ENCODE results near the gene RPL32. TPM values are rescaled to one million over a fixed set of nuclear protein-coding genes. Genes with fewer than 3 reads are reported as not detected.
"Not testable (repeated sequence)": the region's sequence is repeated elsewhere in the genome, so short reads cannot be mapped to it uniquely, and the experiment has no call there.

The RPL32 gene
- total and polyA plus RNA-seq, 2 donors (not counting 3 experiments of a cell fraction or from before 2014, with no cell fraction given): 1,075 to 1,588 TPM

GRCh38 chr3:12879191-12879815, 37.9 kb upstream of the RPL32 start:
- CTCF ChIA-PET: interaction anchor here (0.9 to 1.7 kb wide), 4 partner anchors 11 to 105 kb away, joined by 3 to 6 read pairs (median 5); no protein-coding TSS in a partner anchor
- Histone ChIP-seq H3K4me2 (ENCODE audit: insufficient read depth, low read length) (no peak overlapping the region), H3K9me3 (replicated peaks; ENCODE audit: control insufficient read depth, insufficient read depth, low read length) (no peaks in the 10 kb centered on the region), H3K27ac (ENCODE audit: insufficient read depth, low read depth, low read length) (no peak overlapping the region), H4K20me1 (replicated peaks; ENCODE audit: control insufficient read depth, extremely low read depth, insufficient read depth, low read length) (no peaks in the 10 kb centered on the region), H3K79me2 (ENCODE audit: control insufficient read depth, insufficient read depth, low read length) (no peaks in the 10 kb centered on the region), H3K4me3 (replicated peaks in 1 of 3; ENCODE audit: insufficient read depth in 1 of 3, low read depth in 1 of 3, low read length in 3 of 3) (no peak overlapping the region), H3K4me1 (ENCODE audit: control insufficient read depth, extremely low read depth, insufficient read depth, low read length) (no peaks in the 10 kb centered on the region), H3K27me3 (ENCODE audit: control insufficient read depth in 2 of 2, insufficient read depth in 2 of 2, low read length in 2 of 2) (no peaks in the 10 kb centered on the region), H3K9ac (replicated peaks; ENCODE audit: extremely low read depth, insufficient read depth, low read length) (no peak overlapping the region), H3K36me3 (ENCODE audit: control insufficient read depth in 2 of 2, extremely low read depth in 1 of 2, insufficient read depth in 2 of 2, low read length in 2 of 2) (no peaks in the 10 kb centered on the region), H3K9me1 (replicated peaks; ENCODE audit: control insufficient read depth, extremely low read depth, insufficient read depth, low read length) (no peaks in the 10 kb centered on the region), H2AFZ (ENCODE audit: low read depth, low read length) (no peak overlapping the region)
- FAIRE-seq (no peak), DNase-seq (ENCODE audit: low read depth, low spot score) (no peak)
- POLR2A ChIA-PET: no interaction called here
- intact Hi-C loops (cut with micrococcal nuclease): no loop called here
- BruUV-seq (replicated peaks): no TSS peak
- no peak for TF ChIP-seq MYC (IDR thresholded peaks at IDR 0.05; ENCODE audit: low read depth, low read length)
- no peak for TF ChIP-seq GATA2 (IDR thresholded peaks at IDR 0.05; ENCODE audit: insufficient read depth, insufficient read length, low read depth, low read length)
- TF ChIP-seq, protein P1, sequence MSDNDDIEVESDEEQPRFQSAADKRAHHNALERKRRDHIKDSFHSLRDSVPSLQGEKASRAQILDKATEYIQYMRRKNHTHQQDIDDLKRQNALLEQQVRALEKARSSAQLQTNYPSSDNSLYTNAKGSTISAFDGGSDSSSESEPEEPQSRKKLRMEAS (IDR thresholded peaks at IDR 0.05; ENCODE audit: insufficient read depth, insufficient read length): no peak
- TF ChIP-seq POLR2A (IDR thresholded peaks at IDR 0.05; ENCODE audit: low read depth, low read length): no peak
- no peak for TF ChIP-seq POLR2AphosphoS5 (IDR thresholded peaks at IDR 0.05; ENCODE audit: insufficient read depth, low read depth, low read length)
- no peak for TF ChIP-seq JUN (IDR thresholded peaks at IDR 0.05; ENCODE audit: borderline replicate concordance, insufficient read depth, insufficient read length, low read depth)
- TF ChIP-seq, protein P2, sequence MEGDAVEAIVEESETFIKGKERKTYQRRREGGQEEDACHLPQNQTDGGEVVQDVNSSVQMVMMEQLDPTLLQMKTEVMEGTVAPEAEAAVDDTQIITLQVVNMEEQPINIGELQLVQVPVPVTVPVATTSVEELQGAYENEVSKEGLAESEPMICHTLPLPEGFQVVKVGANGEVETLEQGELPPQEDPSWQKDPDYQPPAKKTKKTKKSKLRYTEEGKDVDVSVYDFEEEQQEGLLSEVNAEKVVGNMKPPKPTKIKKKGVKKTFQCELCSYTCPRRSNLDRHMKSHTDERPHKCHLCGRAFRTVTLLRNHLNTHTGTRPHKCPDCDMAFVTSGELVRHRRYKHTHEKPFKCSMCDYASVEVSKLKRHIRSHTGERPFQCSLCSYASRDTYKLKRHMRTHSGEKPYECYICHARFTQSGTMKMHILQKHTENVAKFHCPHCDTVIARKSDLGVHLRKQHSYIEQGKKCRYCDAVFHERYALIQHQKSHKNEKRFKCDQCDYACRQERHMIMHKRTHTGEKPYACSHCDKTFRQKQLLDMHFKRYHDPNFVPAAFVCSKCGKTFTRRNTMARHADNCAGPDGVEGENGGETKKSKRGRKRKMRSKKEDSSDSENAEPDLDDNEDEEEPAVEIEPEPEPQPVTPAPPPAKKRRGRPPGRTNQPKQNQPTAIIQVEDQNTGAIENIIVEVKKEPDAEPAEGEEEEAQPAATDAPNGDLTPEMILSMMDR (IDR thresholded peaks at IDR 0.05; ENCODE audit: extremely low read depth in 1 of 2, insufficient read depth in 1 of 2, low read depth in 1 of 2, low read length in 2 of 2): no peak
- no peak for TF ChIP-seq FOS (IDR thresholded peaks at IDR 0.05; ENCODE audit: borderline replicate concordance, insufficient read depth, low read length)
- TF ChIP-seq EZH2 (IDR thresholded peaks at IDR 0.05; ENCODE audit: borderline replicate concordance, low read depth, low read length, severe bottlenecking): no peak
- dilution Hi-C loops (cut with MboI; ENCODE audit: extremely low pct_ligation_motif_present, low sequenced_read_pairs): no loop called here

GRCh38 chr3:12878758-12879157, 37.4 kb upstream of the RPL32 start:
- FAIRE-seq; DNase-seq (ENCODE audit: low read depth, low spot score); H3K9me1 ChIP-seq (replicated peaks; ENCODE audit: control insufficient read depth, extremely low read depth, insufficient read depth, low read length); H3K4me1 ChIP-seq (ENCODE audit: control insufficient read depth, extremely low read depth, insufficient read depth, low read length); H3K79me2 ChIP-seq (ENCODE audit: control insufficient read depth, insufficient read depth, low read length); H3K9me3 ChIP-seq (replicated peaks; ENCODE audit: control insufficient read depth, insufficient read depth, low read length); intact Hi-C loops (cut with micrococcal nuclease); dilution Hi-C loops (cut with MboI; ENCODE audit: extremely low pct_ligation_motif_present, low sequenced_read_pairs); H3K27me3 ChIP-seq (ENCODE audit: control insufficient read depth in 2 of 2, insufficient read depth in 2 of 2, low read length in 2 of 2); H2AFZ ChIP-seq (ENCODE audit: low read depth, low read length); H3K27ac ChIP-seq (ENCODE audit: insufficient read depth, low read depth, low read length); H3K9ac ChIP-seq (replicated peaks; ENCODE audit: extremely low read depth, insufficient read depth, low read length); H3K4me3 ChIP-seq (replicated peaks in 1 of 3; ENCODE audit: insufficient read depth in 1 of 3, low read depth in 1 of 3, low read length in 3 of 3); POLR2A ChIA-PET; H3K4me2 ChIP-seq (ENCODE audit: insufficient read depth, low read length); H4K20me1 ChIP-seq (replicated peaks; ENCODE audit: control insufficient read depth, extremely low read depth, insufficient read depth, low read length); BruUV-seq (replicated peaks); H3K36me3 ChIP-seq (ENCODE audit: control insufficient read depth in 2 of 2, extremely low read depth in 1 of 2, insufficient read depth in 2 of 2, low read length in 2 of 2): not testable (repeated sequence)
- CTCF ChIA-PET: interaction anchor here (0.9 to 1.7 kb wide), 4 partner anchors 11 to 106 kb away, joined by 4 to 6 read pairs (median 5); no protein-coding TSS in a partner anchor

Measured in endothelial cell of umbilical vein (primary cell).